Measurements from ENCODE around the gene PLEKHA6.

The PLEKHA6 gene

DNA sequence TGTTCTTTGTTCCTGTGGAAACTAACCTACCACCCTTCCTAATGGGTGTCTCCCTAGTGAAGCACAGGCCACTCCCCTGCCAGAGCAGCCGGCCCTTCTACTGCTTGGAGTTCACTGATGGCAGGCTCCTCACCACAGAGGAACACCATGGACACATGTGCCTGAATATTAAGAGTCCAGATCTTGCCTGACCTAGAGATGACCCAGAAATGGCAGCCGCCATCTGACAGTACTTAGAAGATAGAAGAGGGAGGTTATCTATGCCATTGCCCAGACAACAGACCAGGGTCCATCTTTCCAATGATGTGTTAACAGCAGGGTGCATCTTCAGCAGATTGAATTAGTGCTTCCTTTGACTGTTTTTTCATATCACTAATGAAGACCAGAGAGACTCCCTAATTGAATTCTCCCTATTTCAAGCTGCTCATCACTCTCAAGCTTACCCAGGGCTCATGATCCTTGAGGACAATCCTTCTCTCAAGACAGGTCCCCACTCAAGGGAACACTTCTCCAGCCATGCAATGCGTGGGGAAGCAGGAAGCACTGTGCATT, 59.8 kb downstream of the PLEKHA6 start:
- DNase-seq, result no peak

GRCh38 chr1:204296431-204296988, 63.2 kb downstream of the PLEKHA6 start:
- DNase-seq, result peak in 37 of 42 donors; percentile 27 to 85 (median 62)
- intact Hi-C loops (cut with DNase I), result no loop called here

More for the DNA sequence above, 59.8 kb downstream of the PLEKHA6 start:
- intact Hi-C loops (cut with DNase I), result no loop called here

GRCh38 chr1:204295671-204296070, 64.1 kb downstream of the PLEKHA6 start:
- intact Hi-C loops (cut with DNase I), result no loop called here

DNA sequence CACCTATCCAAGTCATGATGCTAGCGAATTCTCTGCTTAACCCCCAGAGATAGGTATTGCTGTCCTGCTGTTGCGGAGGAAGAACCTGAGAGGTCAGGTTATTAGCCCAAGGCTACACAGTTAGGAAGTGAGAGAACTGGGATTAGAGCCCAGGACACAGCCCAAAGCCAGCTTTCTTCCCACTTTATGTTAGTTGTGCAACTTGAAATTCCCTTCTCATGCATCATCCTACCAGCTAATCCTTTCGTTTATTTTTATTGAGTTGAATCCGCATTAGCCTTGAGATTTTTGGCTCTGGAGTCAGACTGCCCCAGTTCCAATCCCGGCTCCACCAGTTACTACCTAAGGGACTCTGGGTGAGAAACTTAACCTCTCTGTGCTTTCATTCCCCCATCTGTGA, 65.4 kb downstream of the PLEKHA6 start:
- no peak for DNase-seq
- intact Hi-C loops (cut with DNase I), result no loop called here

More at GRCh38 chr1:204295671-204296070, 64.1 kb downstream of the PLEKHA6 start:
- no peak for DNase-seq

GRCh38 chr1:204293605-204294337, 66.0 kb downstream of the PLEKHA6 start:
- DNase-seq, result no peak
- intact Hi-C loops (cut with DNase I), result no loop called here

DNA sequence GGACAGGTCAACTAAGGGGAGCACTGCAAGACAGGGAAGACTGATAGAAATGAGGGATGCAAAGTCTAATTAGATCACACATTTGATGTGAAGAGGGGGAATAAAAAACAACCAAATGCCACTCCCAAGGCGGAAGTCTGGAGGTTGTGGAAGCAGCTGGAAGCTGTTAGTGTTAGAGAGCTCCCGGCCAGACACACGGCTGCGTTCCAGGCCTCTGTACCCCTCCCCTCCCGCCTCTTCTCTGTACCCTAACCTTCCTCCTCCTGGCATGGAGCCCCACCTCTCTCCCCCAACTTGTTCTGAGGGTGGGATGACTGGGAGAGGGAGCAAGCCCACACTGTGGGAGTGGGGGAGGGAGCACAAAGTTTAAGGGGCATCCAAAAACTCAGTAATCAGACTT, 67.0 kb downstream of the PLEKHA6 start:
- intact Hi-C loops (cut with DNase I), result no loop called here
- DNase-seq, result no peak

DNA sequence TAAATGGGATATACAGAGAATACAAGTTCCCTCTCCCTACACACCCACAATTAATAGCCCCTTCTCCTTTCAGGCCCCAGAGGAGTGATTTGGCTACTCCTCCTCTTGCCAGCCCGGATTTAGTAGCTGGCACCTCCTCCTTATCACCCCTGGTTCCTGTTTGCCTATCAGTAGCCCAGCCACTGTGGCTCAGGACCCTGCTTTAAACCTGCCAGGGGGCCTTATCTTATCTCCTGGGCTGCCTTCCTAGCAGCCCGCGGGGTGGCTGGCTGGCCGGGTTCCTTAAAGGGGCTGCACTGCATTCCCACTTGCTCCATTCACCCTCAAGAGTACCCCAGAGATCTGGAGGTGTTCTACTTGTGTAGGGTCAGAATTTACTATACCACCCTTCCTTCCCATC, 70.4 kb downstream of the PLEKHA6 start:
- no peak for DNase-seq
- intact Hi-C loops (cut with DNase I), result no loop called here

- peak in 3 of 42 donors; percentile 47 to 56 (median 54) for DNase-seq
- intact Hi-C loops (cut with DNase I), result no loop called here
Observed at GRCh38 chr1:204288021-204288588, 71.6 kb downstream of the PLEKHA6 start.

- intact Hi-C loops (cut with DNase I), result no loop called here
- DNase-seq, result peak in 34 of 42 donors; percentile 34 to 87 (median 64)
Observed at GRCh38 chr1:204287466-204287891, 72.2 kb downstream of the PLEKHA6 start.

DNA sequence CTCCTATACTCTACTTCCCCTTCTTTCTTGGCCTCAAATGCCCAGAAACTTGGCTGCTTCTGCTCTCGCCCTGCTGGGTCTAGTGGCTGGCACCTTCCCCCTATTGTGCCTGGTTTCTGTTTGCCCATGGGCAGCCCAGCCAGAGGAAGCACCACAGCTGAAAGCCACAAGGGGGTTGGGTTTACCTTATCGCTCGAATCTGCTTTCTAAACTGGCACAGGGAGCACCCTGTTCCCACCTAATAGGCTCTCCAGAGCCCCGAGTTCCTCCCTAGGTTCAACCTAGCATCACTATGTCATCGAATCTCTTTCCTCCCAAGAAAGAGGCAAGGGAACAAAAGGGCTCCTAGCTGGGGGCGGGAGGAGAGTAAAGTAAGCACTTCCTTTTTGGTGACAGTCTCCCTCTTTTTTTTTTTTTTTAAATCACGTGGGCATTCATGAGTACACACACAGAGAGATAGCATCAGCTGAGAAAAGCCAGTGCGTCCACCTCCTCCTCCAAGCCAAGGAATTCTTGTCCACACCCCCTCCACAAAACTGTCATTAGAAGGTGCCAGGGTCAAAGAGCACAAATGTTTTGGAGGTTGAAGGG, 72.8 kb downstream of the PLEKHA6 start:
- peak in 37 of 42 donors; percentile 30 to 77 (median 62) for DNase-seq
- intact Hi-C loops (cut with DNase I), result no loop called here

DNA sequence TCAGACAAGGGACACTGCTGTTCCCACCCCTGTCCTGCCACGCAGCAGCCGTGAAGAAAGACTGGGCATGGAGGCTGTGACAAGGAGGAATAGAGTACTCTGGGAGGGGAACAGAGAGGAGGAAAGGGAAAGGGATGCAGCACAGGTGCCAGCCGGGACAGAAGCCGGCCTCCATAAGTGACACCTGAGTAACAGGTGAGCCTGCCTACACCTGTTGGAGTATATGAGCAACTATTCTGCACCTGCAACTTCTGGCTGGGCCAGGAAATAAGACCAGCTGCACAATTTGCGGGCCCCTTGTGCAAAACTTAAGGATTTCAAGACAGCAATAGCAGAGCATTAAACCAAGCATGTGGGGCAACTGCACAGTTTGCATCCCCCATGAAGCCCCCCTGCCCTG, 73.4 kb downstream of the PLEKHA6 start:
- DNase-seq, result no peak
- intact Hi-C loops (cut with DNase I), result no loop called here

DNA sequence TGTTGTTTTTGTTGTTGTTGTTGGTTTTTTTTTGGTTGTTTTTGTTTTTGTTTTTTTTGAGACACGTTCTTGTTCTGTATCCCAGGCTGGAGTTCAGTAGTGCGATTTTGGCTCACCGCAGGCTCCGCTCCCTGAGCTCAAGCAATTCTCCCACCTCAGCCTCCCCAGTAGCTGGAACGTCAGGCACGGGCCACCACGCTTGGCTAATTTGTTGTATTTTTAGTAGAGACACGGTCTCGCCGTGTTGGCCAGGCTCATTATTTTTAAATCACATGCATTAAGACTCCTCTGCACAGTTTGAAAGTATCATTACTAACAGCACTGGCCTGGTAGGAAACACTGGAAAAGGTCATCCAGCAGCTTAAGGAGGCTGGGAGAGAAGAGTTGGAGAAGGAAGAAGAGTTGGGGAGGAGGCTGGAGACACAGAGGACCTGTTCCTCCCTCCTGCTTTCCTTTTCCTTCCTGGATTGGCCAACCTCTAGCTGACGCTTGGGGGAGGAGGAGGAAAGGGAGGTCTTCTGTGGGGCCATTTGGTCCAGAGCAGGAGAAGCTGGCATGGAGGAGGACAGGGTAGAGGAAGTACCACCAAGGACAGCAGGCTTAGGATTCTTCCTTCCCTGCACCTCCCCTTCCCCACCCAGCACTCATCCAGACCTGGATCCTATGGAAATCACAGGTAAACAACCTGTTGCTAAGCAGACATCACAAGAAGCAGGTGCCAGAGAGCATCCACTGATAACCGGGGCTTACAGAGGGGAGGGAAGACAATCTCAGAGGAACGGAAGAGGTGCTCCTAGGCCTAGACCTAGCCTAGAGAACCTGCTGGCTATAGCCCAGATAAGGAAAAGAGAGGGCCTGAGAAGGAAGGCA, 74.1 kb downstream of the PLEKHA6 start:
- intact Hi-C loops (cut with DNase I), result no loop called here
- DNase-seq, result no peak

GRCh38 chr1:204284929-204285328, 74.8 kb downstream of the PLEKHA6 start:
- no peak for DNase-seq
- intact Hi-C loops (cut with DNase I), result no loop called here

DNA sequence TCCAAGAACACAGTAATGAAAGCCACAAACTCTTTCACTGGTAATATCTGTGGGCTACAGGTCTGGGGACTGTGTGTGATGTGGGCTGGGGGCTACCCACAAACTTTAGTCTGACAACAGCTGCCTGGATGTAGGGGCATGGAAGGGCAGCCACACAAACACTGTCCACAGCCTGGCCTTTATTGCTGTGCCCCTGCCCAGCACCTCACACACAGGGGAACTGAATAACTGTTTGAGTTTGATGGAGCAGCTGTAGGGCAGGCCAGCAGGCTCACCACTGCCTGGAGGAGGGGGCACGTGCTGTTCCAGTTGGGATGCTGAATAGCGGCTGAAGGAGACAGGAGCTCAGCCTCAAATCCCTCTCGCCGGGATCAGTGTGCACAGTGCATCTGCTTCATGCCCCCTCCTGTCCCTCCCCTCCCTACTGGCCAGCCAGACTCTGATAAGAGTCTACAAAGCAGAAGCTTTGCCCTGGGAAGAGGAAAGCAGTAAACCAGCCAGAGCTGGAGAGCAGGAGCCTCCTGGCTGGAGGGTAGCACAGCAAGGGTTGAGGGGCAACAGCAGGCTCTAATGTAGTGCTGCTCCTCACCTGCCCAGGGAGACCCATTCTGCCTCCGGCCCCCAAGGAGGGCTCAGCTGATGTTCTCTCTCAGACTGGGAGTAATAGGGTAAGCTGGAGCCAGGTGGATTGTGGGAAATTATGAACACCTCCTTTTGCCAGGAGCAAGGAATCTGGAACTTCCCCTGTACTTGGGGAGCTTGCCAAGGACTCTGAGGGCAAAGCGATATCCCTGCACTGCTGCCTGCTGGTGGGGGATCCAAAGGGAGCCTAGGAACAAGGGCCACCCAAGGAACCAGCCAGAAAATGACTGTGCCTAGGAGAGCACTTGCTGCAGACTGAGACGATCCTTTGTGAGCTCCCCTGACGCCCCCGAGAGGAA, 75.7 kb downstream of the PLEKHA6 start:
- DNase-seq, result no peak
- intact Hi-C loops (cut with DNase I), result no loop called here

DNA sequence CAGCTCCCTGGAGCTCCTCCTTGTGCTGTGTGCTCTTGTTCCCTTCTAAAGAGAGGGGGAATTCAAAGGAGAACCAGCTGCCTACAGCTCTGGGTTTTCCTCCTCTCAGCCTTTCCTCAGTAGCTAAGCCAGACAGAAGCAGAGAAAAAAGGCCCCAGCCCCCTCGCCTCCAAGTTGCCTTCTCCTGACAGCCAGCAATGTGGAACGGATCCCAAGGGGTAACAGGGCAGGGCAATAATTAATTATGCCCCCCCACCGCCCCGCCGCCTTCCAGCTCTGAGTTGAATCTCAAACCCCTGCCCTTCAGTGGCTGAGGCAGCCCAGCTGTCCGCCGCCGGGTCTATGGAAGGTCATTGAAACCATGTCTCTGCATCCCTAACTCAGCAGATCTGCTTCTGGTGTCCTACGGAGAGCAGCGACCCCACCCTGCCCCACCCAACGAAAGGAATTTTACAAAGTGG, 76.9 kb downstream of the PLEKHA6 start:
- DNase-seq, result peak in 7 of 42 donors; percentile 43 to 66 (median 52)
- intact Hi-C loops (cut with DNase I), result no loop called here

DNA sequence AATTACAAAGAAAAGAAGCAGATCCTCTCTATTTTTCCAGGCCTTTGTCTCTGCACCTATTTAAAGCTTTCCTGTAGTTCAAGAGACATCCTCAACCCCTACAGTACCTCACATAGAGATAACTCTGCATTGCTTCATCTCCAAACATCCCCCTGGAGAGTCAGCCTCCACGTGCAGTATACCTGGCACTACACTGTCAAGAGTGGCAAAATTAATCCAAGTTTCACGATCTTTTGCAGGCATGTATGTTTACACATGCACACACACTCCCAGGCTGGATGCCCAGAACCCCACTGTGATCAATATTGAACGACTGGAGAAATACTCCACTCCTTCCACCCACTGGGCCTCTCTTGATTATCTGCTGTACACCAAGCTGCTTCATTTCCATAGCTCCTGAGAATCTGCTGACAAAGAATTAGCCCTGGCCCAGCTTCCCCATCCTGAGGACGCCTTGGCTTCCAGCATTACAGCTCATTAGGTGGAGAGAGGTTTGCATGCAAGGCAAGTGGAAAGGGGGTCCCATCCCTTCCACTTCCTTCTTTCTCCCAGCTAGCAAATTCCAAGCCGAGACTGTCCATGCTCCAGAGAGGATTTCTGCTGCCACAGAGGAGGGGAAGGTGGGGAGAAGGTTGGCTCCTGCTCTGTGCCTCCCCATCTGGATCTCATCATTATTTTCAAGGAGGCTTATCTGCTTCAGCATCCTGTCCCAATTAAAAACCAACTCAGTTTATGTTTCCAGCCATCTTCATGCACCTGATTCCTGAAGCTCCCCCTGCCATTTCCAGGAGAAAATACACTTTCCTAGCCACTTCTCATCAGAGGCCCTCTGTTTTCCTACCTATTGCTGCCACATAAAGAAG, 79.4 kb downstream of the PLEKHA6 start:
- DNase-seq, result no peak
- intact Hi-C loops (cut with DNase I), result no loop called here

GRCh38 chr1:204278958-204279357, 80.8 kb downstream of the PLEKHA6 start:
- intact Hi-C loops (cut with DNase I), result no loop called here
- DNase-seq, result peak in 12 of 42 donors; percentile 36 to 75 (median 64)
